Activated CD4-positive, alpha-beta T cell treated with anti-CD3 and anti-CD28 coated beads, Interleukin-2, amount 50 U/mL, for 24 hours (primary cell): ENCODE measurements around the gene TTLL10.

Source experiments
- DNase-seq, 2 donors: peaks; one replicate each; pipeline ENCODE4 v3.0.0-alpha.2; 2020; ENCODE audit warnings: low read depth in 1 of 2, low spot score in 1 of 2

Gene TTLL10

DNA sequence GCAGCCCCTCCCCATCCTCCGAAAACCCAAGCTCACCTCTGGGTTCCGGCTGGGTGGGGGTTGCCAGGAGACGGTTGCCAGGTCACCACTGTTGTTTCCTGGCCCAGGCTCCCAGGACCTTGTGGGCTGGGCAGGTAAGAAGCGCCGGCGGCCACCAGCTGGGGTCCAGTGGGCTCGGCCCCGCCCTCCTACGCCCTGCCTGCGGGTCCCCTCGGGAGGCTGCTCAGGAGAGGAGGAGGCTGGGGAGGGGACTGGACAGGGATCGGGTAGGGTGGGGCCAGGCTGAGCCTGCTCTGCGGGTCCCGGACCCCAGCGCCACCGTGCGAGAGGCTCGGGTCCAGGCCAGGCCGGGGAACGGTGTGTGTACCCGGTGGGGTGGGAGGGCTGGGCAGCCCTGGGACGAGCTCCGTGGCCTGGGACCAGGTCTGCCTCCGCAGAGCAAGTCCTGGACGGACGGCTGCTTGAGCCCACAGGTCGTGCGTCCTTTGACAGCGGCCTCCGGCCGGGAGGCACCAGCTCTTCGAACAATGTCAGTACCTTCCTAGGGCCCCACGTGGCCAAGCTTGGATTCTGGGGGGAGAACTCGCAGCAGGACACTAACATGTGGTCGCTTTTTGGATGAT, at the start of gene TTLL10:
Gene TTLL10, plus strand, starts transcription at position 88 of the 623 bp plus-strand sequence. CDS start 5,336 bp downstream, outside the sequence.
- DNase-seq: no peak

GRCh38 chr1:1124508-1124785, 49.2 kb upstream of the TTLL10 start:
- no peak for DNase-seq

DNA sequence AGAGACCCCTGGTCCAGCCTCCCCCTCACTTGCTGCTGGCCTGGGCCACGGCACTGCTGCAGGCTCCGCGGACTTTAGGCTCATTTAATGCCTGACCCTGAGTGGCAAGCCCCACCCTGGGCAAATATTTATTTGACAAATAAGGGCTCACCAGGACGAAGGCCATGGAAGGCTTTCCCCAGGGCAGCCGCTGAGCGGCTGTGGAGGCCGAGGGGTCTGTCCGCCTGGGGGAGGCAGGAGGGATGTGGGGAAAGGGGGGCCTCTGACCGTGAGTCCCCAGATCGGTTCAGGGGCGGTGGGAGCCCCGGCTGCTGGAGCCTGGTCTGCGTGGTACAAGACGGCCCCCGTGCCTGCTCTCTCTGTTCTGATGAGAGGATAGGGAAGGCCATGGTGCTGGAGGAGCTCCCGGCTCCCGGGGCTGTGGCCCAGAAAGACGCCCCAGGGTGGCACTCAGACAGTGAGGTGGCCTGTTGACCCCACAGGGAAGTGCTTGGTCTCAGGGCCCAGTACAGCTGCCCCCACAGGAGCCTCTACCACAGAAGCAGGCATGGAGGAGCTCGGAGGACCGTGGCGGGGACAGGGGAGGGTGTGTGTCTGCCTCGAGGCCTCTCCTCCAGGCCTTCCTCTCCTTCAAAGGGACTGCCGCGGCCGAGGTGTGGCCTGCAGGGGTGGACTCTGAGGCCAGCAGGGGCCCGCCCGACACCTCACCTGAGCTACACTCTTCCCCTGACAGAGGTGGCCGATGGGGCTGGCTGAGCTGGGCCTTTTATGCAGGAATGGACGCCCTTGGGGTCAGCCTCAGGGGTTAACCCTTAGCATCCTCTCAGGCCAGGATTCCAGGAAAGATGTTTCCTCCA, 48.7 kb upstream of the TTLL10 start:
- no peak for DNase-seq

- no peak for DNase-seq
Measured at GRCh38 chr1:1125945-1126344, 47.7 kb upstream of the TTLL10 start.

DNA sequence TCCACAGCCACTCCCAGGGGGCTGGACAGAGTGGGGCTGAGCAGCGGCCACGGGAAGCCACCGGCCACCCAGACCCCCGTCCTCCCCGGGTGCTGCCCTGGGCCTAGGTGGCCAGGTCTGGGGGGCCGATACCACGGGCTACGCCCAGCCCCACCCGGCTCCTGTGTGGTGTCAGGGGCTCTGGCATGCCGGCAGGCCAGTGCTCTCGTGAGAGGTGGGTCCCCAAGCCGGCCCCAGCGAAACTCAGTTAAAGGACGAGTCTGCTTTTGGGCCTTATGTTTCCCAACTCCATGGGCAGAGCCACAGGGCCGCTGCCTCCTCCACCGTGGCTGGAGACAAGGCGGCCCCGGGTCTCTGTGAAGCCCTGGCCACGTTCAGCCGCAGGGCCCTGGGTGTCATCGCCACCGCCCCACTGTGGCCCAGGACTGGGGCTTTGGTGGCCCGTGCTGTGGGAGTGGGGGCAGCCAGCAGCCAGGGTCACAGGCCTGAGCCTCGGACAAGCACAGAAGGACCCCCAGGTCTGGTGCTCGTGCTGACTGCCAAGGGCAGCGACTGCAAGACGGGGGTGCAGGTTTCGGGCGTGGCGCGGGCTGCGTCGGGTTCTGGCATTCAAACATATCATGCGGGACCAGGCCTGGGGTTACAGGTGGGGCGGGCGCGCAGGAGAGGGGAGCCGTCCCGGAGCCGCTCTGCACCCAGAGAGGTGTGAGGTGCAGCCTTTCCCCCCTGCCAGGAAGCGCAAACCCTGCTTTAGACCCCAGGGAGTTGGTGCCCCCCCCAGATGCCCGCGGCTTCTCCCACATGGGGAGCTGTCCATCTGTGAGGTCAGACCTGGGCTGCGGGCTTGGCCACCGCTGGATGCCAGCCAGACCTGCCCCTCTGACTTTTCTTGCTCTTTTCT, 45.9 kb upstream of the TTLL10 start:
- DNase-seq: no peak

DNA sequence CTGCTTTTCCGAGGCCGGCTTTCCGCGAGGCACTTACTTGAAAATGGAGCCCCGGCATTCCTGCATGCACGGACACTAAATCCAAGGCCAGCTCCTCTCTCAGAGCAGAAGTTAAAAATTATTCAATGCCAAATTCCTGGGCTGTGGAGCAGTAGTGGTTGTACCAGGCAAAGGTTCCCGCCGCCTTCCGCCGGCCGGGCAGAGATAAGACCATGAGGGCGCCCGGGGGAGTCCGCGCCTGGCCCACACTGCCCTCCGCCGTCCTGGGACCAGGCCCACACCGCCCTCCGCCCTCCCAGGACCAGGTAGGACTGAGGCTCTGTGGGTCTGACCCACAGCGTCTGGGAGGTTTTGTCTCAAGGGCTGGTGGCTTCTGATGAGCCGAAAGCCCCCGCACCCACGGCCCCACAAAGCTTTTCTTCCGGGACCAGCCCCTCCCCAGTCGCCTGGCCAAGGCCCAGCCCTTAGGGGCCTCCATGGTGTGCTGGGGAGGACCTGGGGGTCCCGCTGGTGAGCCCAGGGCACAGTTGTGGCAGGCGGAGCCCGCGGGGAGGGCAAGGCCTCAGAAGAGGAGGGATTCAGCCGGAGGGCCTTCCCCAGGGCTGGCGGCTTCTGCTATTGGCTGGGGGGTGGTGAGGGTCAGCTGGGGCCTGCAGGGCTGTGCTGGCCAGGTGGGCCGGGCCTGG, 45.1 kb upstream of the TTLL10 start:
- DNase-seq: no peak

GRCh38 chr1:1129381-1129821, 44.3 kb upstream of the TTLL10 start:
- no peak for DNase-seq

DNA sequence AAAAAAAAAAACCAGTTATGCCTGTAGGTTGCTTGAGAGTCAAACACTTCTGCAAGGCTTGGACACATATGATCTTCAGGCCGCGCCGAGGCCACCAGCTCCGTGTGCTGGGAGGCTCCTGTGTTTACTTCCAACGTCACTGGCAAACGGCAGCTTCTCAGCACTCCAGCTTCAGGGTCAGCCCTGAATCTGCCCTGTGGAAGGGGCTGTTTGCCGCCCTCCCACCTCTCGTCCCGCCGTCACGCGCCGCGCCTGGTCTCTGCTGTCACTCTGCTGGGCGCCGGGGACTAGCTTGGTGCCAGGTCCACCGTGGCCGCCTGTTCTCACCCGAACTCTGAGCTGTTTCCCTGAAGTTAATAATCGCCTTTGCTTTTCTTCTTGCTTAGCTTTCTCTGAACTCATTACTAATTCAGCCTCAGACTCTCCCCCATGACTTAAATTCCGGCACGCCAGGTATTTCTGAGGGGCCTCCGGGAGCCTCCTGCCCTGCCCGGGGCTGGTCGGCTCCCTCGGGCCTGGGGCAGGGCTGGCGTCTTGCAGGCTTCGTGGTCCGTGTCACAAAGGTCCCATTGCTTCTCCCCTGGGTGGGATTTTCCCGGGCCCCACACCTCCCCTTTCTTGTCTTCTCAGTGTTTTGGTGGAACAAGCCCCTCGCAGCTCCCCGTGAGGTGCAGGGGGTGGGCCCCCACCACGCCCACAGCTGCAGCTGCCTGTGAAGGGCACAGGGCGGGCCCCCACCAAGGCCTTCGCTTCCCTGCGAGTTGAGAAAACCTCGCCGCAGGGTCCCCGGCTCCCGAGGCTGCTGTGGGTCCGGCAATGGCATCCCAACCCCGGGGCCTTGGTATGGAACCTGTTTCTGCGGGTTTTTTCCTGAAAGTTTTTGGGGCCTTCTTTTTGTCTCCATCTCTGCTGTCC, 43.2 kb upstream of the TTLL10 start:
- DNase-seq: no peak

- no peak for DNase-seq
Measured at GRCh38 chr1:1132042-1132950, 41.4 kb upstream of the TTLL10 start.

- no peak for DNase-seq
Measured at GRCh38 chr1:1132956-1133750, 40.5 kb upstream of the TTLL10 start.

GRCh38 chr1:1134300-1134970, 39.2 kb upstream of the TTLL10 start:
- DNase-seq: no peak

DNA sequence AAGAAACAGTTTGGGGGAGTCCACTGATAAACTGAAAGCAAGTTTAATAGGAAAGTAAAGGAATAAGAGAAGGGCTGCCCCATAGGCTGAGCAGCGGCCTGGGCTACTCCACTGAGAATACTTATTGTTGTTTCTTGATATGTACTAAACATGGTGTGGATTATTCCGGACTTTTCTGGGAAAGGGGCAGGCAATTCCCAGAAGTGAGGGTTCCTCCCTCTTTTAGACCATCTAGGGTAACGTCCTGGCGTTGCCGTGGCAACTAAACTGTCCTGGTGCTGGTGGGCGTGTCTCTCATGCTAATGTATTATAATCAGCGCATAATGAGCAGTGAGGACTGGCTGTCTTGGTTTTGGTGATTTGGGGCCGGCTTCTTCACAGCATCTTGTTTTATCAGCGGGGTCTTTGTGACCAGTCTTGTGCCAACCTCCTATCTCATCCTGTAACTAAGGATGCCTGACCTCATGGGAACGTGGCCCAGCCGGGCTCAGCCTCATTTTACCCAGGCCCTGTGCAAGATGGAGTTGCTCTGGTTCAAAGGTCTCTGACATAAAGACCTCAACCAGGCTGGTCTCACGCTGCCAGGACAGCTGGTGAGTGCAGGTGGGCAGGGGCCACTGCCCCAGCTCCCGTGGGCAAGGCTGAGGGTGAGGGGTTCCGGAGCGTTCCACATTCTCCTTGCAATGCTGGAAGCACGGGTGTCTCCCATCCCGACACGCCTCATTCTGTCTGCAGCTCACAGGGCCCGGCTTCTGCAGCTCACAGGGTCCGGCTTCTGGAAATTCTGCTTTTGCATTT, 38.1 kb upstream of the TTLL10 start:
- DNase-seq: no peak

DNA sequence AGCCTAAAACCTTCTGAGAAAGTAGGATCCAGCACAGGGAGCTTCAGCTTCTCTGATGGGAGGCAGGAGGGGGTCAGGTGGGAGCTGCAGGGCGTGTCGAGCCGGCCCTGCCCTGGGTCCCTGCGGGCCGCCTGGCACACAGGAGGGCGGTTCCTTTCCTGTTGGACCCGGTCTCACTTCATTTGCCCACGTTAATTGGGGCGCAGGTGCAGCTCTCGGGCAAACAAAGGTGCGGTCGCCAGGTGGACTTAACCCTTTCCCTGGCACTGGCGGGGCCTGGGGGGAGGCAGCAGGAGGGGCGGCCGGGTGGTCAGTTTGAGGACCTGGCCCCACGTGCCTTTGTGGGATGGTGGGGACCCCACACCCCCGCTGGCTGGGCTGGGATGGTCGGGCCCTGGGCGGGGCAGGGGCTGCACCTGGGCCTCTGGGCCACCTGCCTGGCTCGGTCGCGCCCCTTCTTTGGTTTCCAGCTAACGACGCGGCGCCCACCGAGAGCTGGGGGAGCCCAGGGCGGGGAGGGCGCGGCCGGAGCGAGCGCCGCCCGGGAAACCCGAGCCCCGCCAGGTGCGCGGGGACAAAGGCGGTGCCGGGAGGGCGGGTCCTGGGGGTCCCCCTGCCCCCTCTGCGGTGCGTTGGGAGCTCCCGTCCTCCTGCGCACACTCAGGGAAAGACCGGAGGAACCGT, 37.0 kb upstream of the TTLL10 start:
- DNase-seq: no peak

DNA sequence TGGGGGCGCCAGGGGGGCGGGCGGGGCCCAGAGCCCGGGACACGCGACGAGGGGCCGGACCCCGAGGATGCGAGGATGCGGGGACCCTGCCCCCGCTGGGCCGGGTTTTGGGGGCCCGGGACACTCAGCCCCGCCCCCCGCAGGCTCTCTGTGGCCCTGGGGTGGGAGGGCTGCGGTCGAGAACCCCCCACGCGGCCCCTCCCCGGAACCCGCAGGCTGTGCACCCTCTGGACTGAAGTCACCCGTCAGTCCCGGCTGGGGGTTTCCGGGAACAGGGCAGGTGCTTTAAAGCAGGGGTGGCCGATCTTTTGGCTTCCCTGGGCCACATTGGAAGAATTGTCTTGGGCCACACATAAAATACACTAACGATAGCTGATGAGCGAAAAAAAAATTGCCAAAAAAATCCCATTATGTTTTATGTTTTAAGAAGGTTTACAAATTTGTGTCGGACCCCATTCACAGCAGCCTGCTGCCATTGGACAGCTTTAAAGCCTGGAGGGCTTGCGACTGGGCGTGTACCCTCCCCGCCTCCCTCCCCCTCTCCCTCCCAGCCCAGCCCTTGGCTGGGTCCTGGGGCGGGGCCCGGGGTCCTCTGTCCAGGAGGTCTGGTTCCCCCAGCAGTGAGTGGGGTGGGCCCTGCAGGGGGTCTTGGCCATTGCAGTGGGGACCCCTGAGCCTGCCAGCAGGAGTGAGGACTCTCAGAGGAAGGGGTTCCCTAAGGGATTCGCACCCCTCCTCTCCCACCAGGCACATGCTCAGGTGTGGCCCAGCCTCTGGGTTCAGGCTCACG, 36.2 kb upstream of the TTLL10 start:
- DNase-seq: peak; percentile 38 to 61

GRCh38 chr1:1140673-1141072, 33.0 kb upstream of the TTLL10 start:
- DNase-seq: no peak
